Measurements from ENCODE around the gene SCGB1D2.

Gene SCGB1D2

GRCh38 chr11:62264004-62264403 lies 22.0 kb downstream of the SCGB1D2 start:
- DNase-seq: no peak

- no peak for DNase-seq
Observed at GRCh38 chr11:62266558-62266957, 24.5 kb downstream of the SCGB1D2 start.

- DNase-seq: no peak
Observed at GRCh38 chr11:62267050-62267449, 25.0 kb downstream of the SCGB1D2 start.

- no peak for DNase-seq
Observed at GRCh38 chr11:62267576-62267975, 25.5 kb downstream of the SCGB1D2 start.

- DNase-seq: no peak
Observed at GRCh38 chr11:62269654-62270278, 27.7 kb downstream of the SCGB1D2 start, which contains the start of gene SCGB2A2. TSS of gene SCGB2A2 (plus strand) at chr11:62270158. CDS start at chr11:62270217, 59 bp downstream.

GRCh38 chr11:62273284-62273683 lies 31.2 kb downstream of the SCGB1D2 start:
- DNase-seq: no peak

GRCh38 chr11:62273789-62274275 lies 31.8 kb downstream of the SCGB1D2 start:
- no peak for DNase-seq

GRCh38 chr11:62280452-62280851 lies 38.4 kb downstream of the SCGB1D2 start:
- no peak for DNase-seq
